ENCODE results near the gene BCAS3.

DNA sequence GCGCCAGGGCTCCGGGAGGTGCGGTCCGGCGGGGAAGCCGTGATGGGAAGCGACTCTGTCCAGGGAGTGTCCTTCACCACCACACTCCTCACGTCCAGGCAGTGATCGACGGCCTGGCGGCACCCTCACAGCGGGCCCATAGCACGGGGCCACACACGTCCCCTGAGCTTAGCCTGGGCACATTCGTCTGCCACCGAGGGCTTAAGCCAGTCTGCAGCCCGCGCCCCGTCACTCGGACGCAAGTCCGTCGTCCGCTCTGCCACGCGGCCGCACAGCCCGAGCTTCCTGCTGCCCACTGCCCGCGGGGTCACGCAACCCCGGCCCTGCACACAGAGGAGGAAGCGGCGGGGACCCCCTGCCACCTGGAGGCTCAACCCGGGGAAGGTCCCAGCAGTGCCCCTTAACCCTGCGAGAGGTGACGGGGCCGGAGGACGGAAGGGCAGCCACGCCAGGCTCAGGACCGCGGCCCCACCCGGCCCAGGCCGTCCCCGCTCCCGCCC lies 719.0 kb downstream of the BCAS3 start:
- TF ChIP-seq, protein P1, sequence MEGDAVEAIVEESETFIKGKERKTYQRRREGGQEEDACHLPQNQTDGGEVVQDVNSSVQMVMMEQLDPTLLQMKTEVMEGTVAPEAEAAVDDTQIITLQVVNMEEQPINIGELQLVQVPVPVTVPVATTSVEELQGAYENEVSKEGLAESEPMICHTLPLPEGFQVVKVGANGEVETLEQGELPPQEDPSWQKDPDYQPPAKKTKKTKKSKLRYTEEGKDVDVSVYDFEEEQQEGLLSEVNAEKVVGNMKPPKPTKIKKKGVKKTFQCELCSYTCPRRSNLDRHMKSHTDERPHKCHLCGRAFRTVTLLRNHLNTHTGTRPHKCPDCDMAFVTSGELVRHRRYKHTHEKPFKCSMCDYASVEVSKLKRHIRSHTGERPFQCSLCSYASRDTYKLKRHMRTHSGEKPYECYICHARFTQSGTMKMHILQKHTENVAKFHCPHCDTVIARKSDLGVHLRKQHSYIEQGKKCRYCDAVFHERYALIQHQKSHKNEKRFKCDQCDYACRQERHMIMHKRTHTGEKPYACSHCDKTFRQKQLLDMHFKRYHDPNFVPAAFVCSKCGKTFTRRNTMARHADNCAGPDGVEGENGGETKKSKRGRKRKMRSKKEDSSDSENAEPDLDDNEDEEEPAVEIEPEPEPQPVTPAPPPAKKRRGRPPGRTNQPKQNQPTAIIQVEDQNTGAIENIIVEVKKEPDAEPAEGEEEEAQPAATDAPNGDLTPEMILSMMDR (IDR thresholded peaks at IDR 0.05) = no peak
- TF ChIP-seq POLR2A (IDR thresholded peaks at IDR 0.05) (no peak), EP300 (IDR thresholded peaks at IDR 0.05) (no peak)

All from ovary (tissue), 3 donors.